K562 (cell line): ENCODE measurements around the gene LRRTM4.

ENCODE experiments used
- CC2D1A ChIP-seq: fragments of 450-650 bp; IDR thresholded peaks from 2 replicates; pipeline ENCODE4 v1.6.1; 2017; ENCODE audit warnings: mild to moderate bottlenecking
- CCAR2 ChIP-seq: fragments of 200-400 bp; formaldehyde crosslinking; IDR thresholded peaks from 2 replicates; pipeline ENCODE4 v1.6.1; 2017; ENCODE audit warnings: mild to moderate bottlenecking, low read depth, low read length
- CHD2 ChIP-seq: IDR thresholded peaks from 2 replicates; pipeline ENCODE4 v1.6.1; 2011; ENCODE audit warnings: low read depth, low read length
- MTA1 ChIP-seq: fragments of 450-650 bp; IDR thresholded peaks from 2 replicates; pipeline ENCODE4 v1.6.1; 2017; ENCODE audit warnings: borderline replicate concordance
- TF ChIP-seq, protein P1 (sequence below), 3 experiments: IDR thresholded peaks in 2 of 3; conservative IDR thresholded peaks in 1 of 3; 2 replicates each; pipeline ENCODE4 v1.5.1; 2011 to 2012; ENCODE audit warnings: low read length in 3 of 3, mild to moderate bottlenecking in 3 of 3, control low read depth in 2 of 3, improper control_type of control experiment in 1 of 3, inconsistent platforms in 1 of 3, low read depth in 1 of 3, mixed read lengths in 1 of 3, moderate library complexity in 1 of 3; ENCODE audit not compliant: insufficient read depth in 2 of 3
- TF ChIP-seq, protein P2 (sequence below): fragments of 450-650 bp; formaldehyde crosslinking; IDR thresholded peaks from 2 replicates; pipeline ENCODE4 v1.4.0; 2022; ENCODE audit warnings: mild to moderate bottlenecking, moderate library complexity

DNA sequence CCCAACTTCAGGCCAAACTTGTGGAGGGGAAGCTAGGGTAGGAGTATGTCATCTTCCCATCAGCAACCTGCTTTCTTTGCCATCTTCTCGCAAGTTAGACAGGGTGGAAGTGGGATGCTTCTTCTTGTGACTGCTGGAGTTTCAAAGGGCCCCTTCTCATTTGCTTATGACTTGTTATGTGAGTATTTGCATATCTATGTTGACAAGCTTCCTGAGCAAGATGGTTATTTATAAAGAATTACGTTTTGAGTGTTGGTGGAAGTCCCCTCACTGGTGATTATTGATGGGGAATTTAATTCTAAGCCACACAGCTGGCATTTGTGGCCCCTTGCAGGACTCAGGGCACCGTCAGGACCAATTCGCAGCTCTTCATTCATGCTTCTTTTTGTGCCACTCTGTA, 791.0 kb downstream of the LRRTM4 start:
- TF ChIP-seq, protein P1, sequence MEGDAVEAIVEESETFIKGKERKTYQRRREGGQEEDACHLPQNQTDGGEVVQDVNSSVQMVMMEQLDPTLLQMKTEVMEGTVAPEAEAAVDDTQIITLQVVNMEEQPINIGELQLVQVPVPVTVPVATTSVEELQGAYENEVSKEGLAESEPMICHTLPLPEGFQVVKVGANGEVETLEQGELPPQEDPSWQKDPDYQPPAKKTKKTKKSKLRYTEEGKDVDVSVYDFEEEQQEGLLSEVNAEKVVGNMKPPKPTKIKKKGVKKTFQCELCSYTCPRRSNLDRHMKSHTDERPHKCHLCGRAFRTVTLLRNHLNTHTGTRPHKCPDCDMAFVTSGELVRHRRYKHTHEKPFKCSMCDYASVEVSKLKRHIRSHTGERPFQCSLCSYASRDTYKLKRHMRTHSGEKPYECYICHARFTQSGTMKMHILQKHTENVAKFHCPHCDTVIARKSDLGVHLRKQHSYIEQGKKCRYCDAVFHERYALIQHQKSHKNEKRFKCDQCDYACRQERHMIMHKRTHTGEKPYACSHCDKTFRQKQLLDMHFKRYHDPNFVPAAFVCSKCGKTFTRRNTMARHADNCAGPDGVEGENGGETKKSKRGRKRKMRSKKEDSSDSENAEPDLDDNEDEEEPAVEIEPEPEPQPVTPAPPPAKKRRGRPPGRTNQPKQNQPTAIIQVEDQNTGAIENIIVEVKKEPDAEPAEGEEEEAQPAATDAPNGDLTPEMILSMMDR (IDR thresholded peaks at IDR 0.05 in 2 of 3, conservative IDR thresholded peaks at IDR 0.05 in 1 of 3; ENCODE audit: insufficient read depth in 2 of 3, low read depth in 1 of 3, low read length in 3 of 3) = no peak
- TF ChIP-seq CHD2 (no peak), CC2D1A (no peak), CCAR2 (no peak), MTA1 (no peak)
- TF ChIP-seq, protein P2, sequence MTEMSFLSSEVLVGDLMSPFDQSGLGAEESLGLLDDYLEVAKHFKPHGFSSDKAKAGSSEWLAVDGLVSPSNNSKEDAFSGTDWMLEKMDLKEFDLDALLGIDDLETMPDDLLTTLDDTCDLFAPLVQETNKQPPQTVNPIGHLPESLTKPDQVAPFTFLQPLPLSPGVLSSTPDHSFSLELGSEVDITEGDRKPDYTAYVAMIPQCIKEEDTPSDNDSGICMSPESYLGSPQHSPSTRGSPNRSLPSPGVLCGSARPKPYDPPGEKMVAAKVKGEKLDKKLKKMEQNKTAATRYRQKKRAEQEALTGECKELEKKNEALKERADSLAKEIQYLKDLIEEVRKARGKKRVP = no peak
